Measurements from ENCODE around the gene ST6GAL2. TPM values are rescaled to one million over a fixed set of nuclear protein-coding genes. Genes with fewer than 3 reads are reported as not detected.

ST6GAL2 gene
- total and polyA plus RNA-seq, 2 of the 8 experiments (the other 6 are each of a cell fraction or from before 2014, with no cell fraction given), result 2.7 to 17.5 TPM

DNA sequence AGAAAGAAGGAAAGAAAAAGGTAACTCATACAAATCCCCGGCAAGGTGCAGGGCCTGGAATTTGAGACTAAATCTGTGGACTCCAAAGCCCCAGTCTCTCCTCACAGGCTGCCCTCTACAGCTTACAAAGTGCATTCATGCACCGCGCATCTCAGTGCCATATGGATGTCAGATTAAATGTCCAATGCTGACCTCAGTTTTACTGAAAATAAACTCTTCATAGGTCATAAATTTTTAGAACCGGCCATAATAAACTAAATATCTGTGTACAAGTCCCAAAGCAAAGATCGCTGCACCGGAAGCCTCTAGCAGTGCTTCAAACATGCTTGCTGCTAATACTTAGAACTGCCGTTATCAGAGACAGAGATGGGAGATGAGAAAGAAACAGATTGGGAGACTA is 17.7 kb downstream of the ST6GAL2 start:
- Histone ChIP-seq H2BK120ac (replicated peaks; ENCODE audit: low read depth, low read length) (no peak overlapping the region), H3K4me1 (replicated peaks in 1 of 4; ENCODE audit: control insufficient read depth in 3 of 4, insufficient read depth in 4 of 4, low read length in 3 of 4) (peaks cover 0 to 10% (median 6%) of the 10 kb centered on the region in 4 experiments; a peak in 4 of 7 replicates), H3K4me2 (ENCODE audit: insufficient read depth in 1 of 2, low read depth in 2 of 2, low read length in 2 of 2) (no peak overlapping the region), H2BK5ac (ENCODE audit: low read depth, low read length) (no peak overlapping the region), H2AK5ac (ENCODE audit: low read depth, low read length) (no peak overlapping the region), H3K27me3 (replicated peaks in 1 of 4; ENCODE audit: control insufficient read depth in 3 of 4, extremely low read depth in 1 of 4, insufficient read depth in 3 of 4, low read length in 3 of 4) (peaks cover 0 to 1% (median 0%) of the 10 kb centered on the region in 4 experiments; a peak in 1 of 7 replicates), H3K27ac (ENCODE audit: low read depth, low read length) (no peak overlapping the region), H4K20me1 (replicated peaks in 1 of 2; ENCODE audit: control insufficient read depth in 1 of 2, insufficient read depth in 2 of 2, low read length in 2 of 2) (peaks cover 5 to 7% of the 10 kb centered on the region in 2 experiments), H3K79me1 (ENCODE audit: low read depth, low read length) (no peaks in the 10 kb centered on the region), H3K23me2 (ENCODE audit: low read depth, low read length) (no peaks in the 10 kb centered on the region), H3K56ac (replicated peaks; ENCODE audit: insufficient read length, low read depth, low read length) (no peak overlapping the region), H3K79me2 (ENCODE audit: control insufficient read depth in 1 of 2, insufficient read depth in 2 of 2, low read length in 2 of 2) (peaks cover 0 to 23% of the 10 kb centered on the region in 2 experiments; a peak in 2 of 4 replicates), H4K91ac (replicated peaks; ENCODE audit: insufficient read length, low read length) (no peak overlapping the region), H3K9me3 (ENCODE audit: insufficient read depth in 2 of 2, low read depth in 1 of 2, low read length in 1 of 2) (no peaks in the 10 kb centered on the region), H2BK12ac (ENCODE audit: low read depth, low read length) (no peak overlapping the region), H3K14ac (ENCODE audit: insufficient read length) (no peak overlapping the region), H2BK20ac (ENCODE audit: low read length) (no peak overlapping the region), H3K9ac (replicated peaks in 1 of 4; ENCODE audit: extremely low read depth in 1 of 4, low read depth in 3 of 4, low read length in 3 of 4) (no peak overlapping the region), H3K23ac (ENCODE audit: insufficient read length) (no peak overlapping the region), H3K18ac (ENCODE audit: extremely low read depth, low read length) (no peak overlapping the region), H2BK15ac (ENCODE audit: low read length) (no peak overlapping the region), H3K4ac (replicated peaks; ENCODE audit: insufficient read length, low read depth, low read length) (no peak overlapping the region), H4K8ac (ENCODE audit: extremely low read depth, insufficient read depth, low read length) (no peak overlapping the region), H2AFZ (ENCODE audit: low read length) (no peak overlapping the region), H3K36me3 (ENCODE audit: control insufficient read depth in 2 of 4, insufficient read depth in 4 of 4, low read length in 3 of 4) (no peaks in the 10 kb centered on the region), H3K4me3 (ENCODE audit: extremely low read depth in 1 of 4, insufficient read depth in 2 of 4, low read depth in 3 of 4, low read length in 4 of 4) (no peak overlapping the region), H4K5ac (ENCODE audit: insufficient read length, low read depth, low read length) (no peak overlapping the region)
- POLR2A ChIA-PET (ENCODE audit: partially characterized antibody), result no interaction called here
- FAIRE-seq (peak; percentile 70), DNase-seq (ENCODE audit: low read depth in 1 of 2, low spot score in 2 of 2) (no peak)
- 55% methylated on average over 7 of the region's 7 CpGs; no CpG with 5 or more reads in 1 of the 2 experiments for WGBS, 2 experiments (ENCODE audit: extremely low coverage in 1 of 2, insufficient coverage in 1 of 2, insufficient read length in 1 of 2, insufficient replicate concordance in 2 of 2, low coverage in 1 of 2, low lambda C conversion rate in 2 of 2, missing lambda C conversion rate in 1 of 2)
- CTCF ChIA-PET (ENCODE audit: partially characterized antibody), result interaction anchor here (0.9 to 1.7 kb wide), 4 partner anchors 14 to 338 kb away, joined by 3 to 19 read pairs (median 3); no protein-coding TSS in a partner anchor
- TF ChIP-seq TBP (IDR thresholded peaks at IDR 0.05; ENCODE audit: low read depth, low read length) (no peak), HDAC2 (IDR thresholded peaks at IDR 0.05; ENCODE audit: borderline replicate concordance in 1 of 2, low read depth in 2 of 2, low read length in 2 of 2) (no peak), TEAD4 (IDR thresholded peaks at IDR 0.05; ENCODE audit: low read depth, low read length) (peak; percentile 54; the same call in 1 of the 2 replicates), CBX5 (IDR thresholded peaks at IDR 0.05; ENCODE audit: low read depth, low read length) (no peak), CTCF (IDR thresholded peaks at IDR 0.05; ENCODE audit: control extremely low read depth in 1 of 3, insufficient read depth in 1 of 3, low read depth in 1 of 3, low read length in 3 of 3) (peak; percentile 40 to 72 (median 44); a peak in 3 of 4 replicates), SIRT6 (IDR thresholded peaks at IDR 0.05; ENCODE audit: low read length) (no peak), JUN (IDR thresholded peaks at IDR 0.05; ENCODE audit: low read depth, low read length) (no peak), RXRA (IDR thresholded peaks at IDR 0.05; ENCODE audit: insufficient read depth, low read depth, low read length) (no peak), ZNF274 (IDR thresholded peaks at IDR 0.05; ENCODE audit: borderline replicate concordance, extremely low read depth, low read length) (no peak), KDM4A (IDR thresholded peaks at IDR 0.05; ENCODE audit: low read depth, low read length, severe bottlenecking) (no peak), SP2 (IDR thresholded peaks at IDR 0.05; ENCODE audit: low read length) (no peak), TCF12 (IDR thresholded peaks at IDR 0.05; ENCODE audit: low read depth, low read length) (no peak)

Data from H1 (cell line).